Right cardiac atrium (tissue), 5 donors: ENCODE data around the gene STT3A. TPM values are rescaled to one million over a fixed set of nuclear protein-coding genes. Genes with fewer than 3 reads are reported as not detected.
"Not testable (repeated sequence)": the region's sequence is repeated elsewhere in the genome, so short reads cannot be mapped to it uniquely, and the experiment has no call there.

ENCODE experiments used
- ATAC-seq, 2 donors: fragments of 200-7000 bp; cut with Tn5 transposase; one replicate each; pipeline versions ENCODE4 v1.8.0 to v1.9.1; 2020; ENCODE audit warnings: moderate library complexity in 2 of 2, mild to moderate bottlenecking in 1 of 2
- DNase-seq, 3 donors: peaks; one replicate each; pipeline ENCODE4 v3.0.0-alpha.2; 2020
- H3K27ac ChIP-seq: one replicate; pipeline ENCODE4 v1.5.1; 2013; ENCODE audit warnings: mild to moderate bottlenecking, low read length, control low read depth, moderate library complexity
- H3K27me3 ChIP-seq: one replicate; pipeline ENCODE4 v1.6.1; 2013; ENCODE audit not compliant: control insufficient read depth, insufficient read depth
- H3K4me1 ChIP-seq: one replicate; pipeline ENCODE4 v1.6.1; 2013; ENCODE audit warnings: low read length; ENCODE audit not compliant: control insufficient read depth, insufficient read depth
- H3K4me3 ChIP-seq: one replicate; pipeline ENCODE4 v1.5.1; 2013; ENCODE audit warnings: low read length, control low read depth
- H3K9me3 ChIP-seq: one replicate; pipeline ENCODE4 v1.6.1; 2013; ENCODE audit warnings: low read length; ENCODE audit not compliant: control insufficient read depth
- WGBS: extraction: QIAGEN DNeasy Blood & Tissue Kit; methylation state at CpG from one replicate; pipeline ENCODE4 v1.1.7; 2013; 5-methylcytosine and 5-hydroxymethylcytosine counted together
- intact Hi-C, 4 donors: fragments of 100-400 bp; cut with DNase I; formaldehyde crosslinking; loops; one replicate each; pipeline versions ENCODE4 v1.11.0 to v1.14.0; 2022 to 2023
- polyA plus RNA-seq: library from polyadenylated mRNA; stranded (reverse); fragments of 200-250 nt; gene quantifications from one replicate; pipeline ENCODE4 v1.2.3, GENCODE V29; 2013
- total RNA-seq, 4 donors: library from RNA; stranded (reverse); fragmentation: NEBNext Ultra II Directional; extraction: Animal tissue kit (Norgen Biotek cat#: 25700); gene quantifications; one replicate each; pipeline ENCODE4 v1.2.1, GENCODE V29; 2021
- donor health status: healthy with polysubstance abuse.
- donor health status: DM: no; HTN: yes; CAD: no.
- donor health status: DM: no; HTN: no; CAD: no.
- donor health status: DM: no; HTN: yes; CAD: no; lungs with severe emphysema.
- donor health status: DM: yes; HTN: yes; CAD: no.

Gene STT3A
- total and polyA plus RNA-seq, 5 donors = 33.0 to 90.9 (median 74.3) TPM

GRCh38 chr11:125566235-125566634 is 26.4 kb upstream of the STT3A start:
- no peak overlapping the region for H3K27ac ChIP-seq
- WGBS = 95% methylated on average over 4 of the region's 4 CpGs
- H3K4me1 ChIP-seq = peaks cover 2% of the 10 kb centered on the region
- intact Hi-C loops = loop anchor here in 1 of 4 donors (10.0 kb wide), 1 partner anchor 71 kb away; the partner anchor contains the start of gene FEZ1
- no peak overlapping the region for H3K4me3 ChIP-seq
- no peak for DNase-seq
- H3K9me3 ChIP-seq = no peaks in the 10 kb centered on the region
- H3K27me3 ChIP-seq = no peaks in the 10 kb centered on the region
- no peak for ATAC-seq

GRCh38 chr11:125568970-125569914 is 23.4 kb upstream of the STT3A start, which contains the start of gene EI24:
EI24 (plus strand) TSS chr11:125569477; CDS start chr11:125572528, 3,051 bp downstream.
- H3K4me3 ChIP-seq = peak within 1 kb of the TSS; percentile 88
- 1% methylated on average over 83 of the region's 83 CpGs for WGBS
- H3K27ac ChIP-seq = peak within 1 kb of the TSS; percentile 41
- DNase-seq (peak; percentile 94 to 98 (median 97)), ATAC-seq (peak; percentile 100)
- no peaks in the 10 kb centered on the region for H3K9me3 ChIP-seq
- H3K27me3 ChIP-seq = no peaks in the 10 kb centered on the region
- H3K4me1 ChIP-seq = peaks cover 2% of the 10 kb centered on the region
- intact Hi-C loops = loop anchor here in 1 of 4 donors (10.0 kb wide), 1 partner anchor 74 kb away; the partner anchor contains the start of gene FEZ1

- ATAC-seq = no peak
- intact Hi-C loops = loop anchor here in 1 of 4 donors (10.0 kb wide), 1 partner anchor 75 kb away; the partner anchor contains the start of gene FEZ1
- DNase-seq = no peak
These were observed 22.6 kb upstream of the STT3A start for GRCh38 chr11:125569915-125570621.

GRCh38 chr11:125570952-125571351 is 21.7 kb upstream of the STT3A start:
- Histone ChIP-seq H3K27me3 (no peaks in the 10 kb centered on the region), H3K9me3 (no peaks in the 10 kb centered on the region), H3K27ac (no peak overlapping the region), H3K4me3 (no peak overlapping the region), H3K4me1 (peaks cover 2% of the 10 kb centered on the region)
- intact Hi-C loops = no loop called here
- WGBS = 68% methylated on average over 2 of the region's 2 CpGs
- DNase-seq (no peak), ATAC-seq (no peak)

More at GRCh38 chr11:125569915-125570621, 22.6 kb upstream of the STT3A start:
- WGBS = 4% methylated on average over 9 of the region's 9 CpGs
- peaks cover 2% of the 10 kb centered on the region for H3K4me1 ChIP-seq
- no peaks in the 10 kb centered on the region for H3K9me3 ChIP-seq
- no peak overlapping the region for H3K27ac ChIP-seq
- no peaks in the 10 kb centered on the region for H3K27me3 ChIP-seq
- H3K4me3 ChIP-seq = peak overlapping the region; percentile 88

GRCh38 chr11:125572916-125573315 is 19.7 kb upstream of the STT3A start:
- H3K27me3 ChIP-seq = no peaks in the 10 kb centered on the region
- H3K9me3 ChIP-seq = no peaks in the 10 kb centered on the region
- no peak overlapping the region for H3K27ac ChIP-seq
- no peak for ATAC-seq
- 75% methylated on average over 5 of the region's 5 CpGs for WGBS
- no peak overlapping the region for H3K4me3 ChIP-seq
- intact Hi-C loops = no loop called here
- peak in 1 of 3 donors; percentile 9 for DNase-seq
- peaks cover 2% of the 10 kb centered on the region for H3K4me1 ChIP-seq

GRCh38 chr11:125577181-125577580 is 15.5 kb upstream of the STT3A start:
- intact Hi-C loops, H3K27ac ChIP-seq: not testable (repeated sequence)
- 98% methylated on average over 14 of the region's 14 CpGs for WGBS

GRCh38 chr11:125578783-125579182 is 13.9 kb upstream of the STT3A start:
- WGBS = 94% methylated on average over 2 of the region's 2 CpGs
- H3K9me3 ChIP-seq = no peaks in the 10 kb centered on the region
- no peak overlapping the region for H3K27ac ChIP-seq
- no peak overlapping the region for H3K4me3 ChIP-seq
- no peaks in the 10 kb centered on the region for H3K27me3 ChIP-seq
- ATAC-seq = no peak
- DNase-seq = no peak
- intact Hi-C loops = no loop called here
- no peaks in the 10 kb centered on the region for H3K4me1 ChIP-seq

More at GRCh38 chr11:125577181-125577580, 15.5 kb upstream of the STT3A start:
- peak in 1 of 3 donors; percentile 18 for DNase-seq
- H3K27me3 ChIP-seq, ATAC-seq, H3K4me3 ChIP-seq, H3K9me3 ChIP-seq, H3K4me1 ChIP-seq: not testable (repeated sequence)

- Histone ChIP-seq H3K9me3 (no peaks in the 10 kb centered on the region), H3K4me1 (no peaks in the 10 kb centered on the region), H3K27ac (no peak overlapping the region), H3K27me3 (no peaks in the 10 kb centered on the region), H3K4me3 (no peak overlapping the region)
- no peak for DNase-seq
- intact Hi-C loops = no loop called here
- whole genome bisulfite sequencing = 96% methylated on average over 5 of the region's 5 CpGs
- ATAC-seq = no peak
These were observed 12.8 kb upstream of the STT3A start for GRCh38 chr11:125579811-125580210.

GRCh38 chr11:125583496-125583895 is 9.2 kb upstream of the STT3A start:
- no peaks in the 10 kb centered on the region for H3K9me3 ChIP-seq
- no peaks in the 10 kb centered on the region for H3K4me1 ChIP-seq
- no peak overlapping the region for H3K4me3 ChIP-seq
- DNase-seq = peak in 1 of 3 donors; percentile 16
- intact Hi-C loops = no loop called here
- H3K27ac ChIP-seq = no peak overlapping the region
- WGBS = 94% methylated on average over 11 of the region's 11 CpGs
- H3K27me3 ChIP-seq = no peaks in the 10 kb centered on the region
- ATAC-seq = no peak

- no peaks in the 10 kb centered on the region for H3K9me3 ChIP-seq
- no peaks in the 10 kb centered on the region for H3K27me3 ChIP-seq
- intact Hi-C loops = no loop called here
- DNase-seq (no peak), ATAC-seq (no peak)
- H3K27ac ChIP-seq = no peak overlapping the region
- H3K4me1 ChIP-seq = no peaks in the 10 kb centered on the region
- WGBS = 95% methylated on average over 1 of the region's 1 CpG
- no peak overlapping the region for H3K4me3 ChIP-seq
These were observed 7.2 kb upstream of the STT3A start for GRCh38 chr11:125585487-125585886.

GRCh38 chr11:125586623-125587022 is 6.0 kb upstream of the STT3A start:
- no peaks in the 10 kb centered on the region for H3K4me1 ChIP-seq
- intact Hi-C loops = no loop called here

More at GRCh38 chr11:125586623-125587022, 6.0 kb upstream of the STT3A start:
- no peaks in the 10 kb centered on the region for H3K27me3 ChIP-seq
- 70% methylated on average over 3 of the region's 3 CpGs for WGBS
- no peak overlapping the region for H3K4me3 ChIP-seq
- ATAC-seq = no peak
- no peak overlapping the region for H3K27ac ChIP-seq
- no peak for DNase-seq
- no peaks in the 10 kb centered on the region for H3K9me3 ChIP-seq
